Mammary epithelial cell (primary cell): ENCODE data around the gene NSG1.

Source experiments
- CTCF ChIP-seq, 2 donors: IDR thresholded peaks in 1 of 2; conservative IDR thresholded peaks in 1 of 2; 2 replicates each; pipeline ENCODE4 v1.5.1; 2011 to 2012; ENCODE audit warnings: inconsistent platforms in 2 of 2, low read length in 2 of 2, mild to moderate bottlenecking in 2 of 2, control low read depth in 1 of 2, low read depth in 1 of 2; ENCODE audit not compliant: insufficient read depth in 1 of 2; ENCODE audit errors: extremely low read depth in 1 of 2
- EZH2 ChIP-seq: IDR thresholded peaks from 2 replicates; pipeline ENCODE4 v1.6.1; 2012; ENCODE audit warnings: low read length, inconsistent platforms, borderline replicate concordance

GRCh38 chr4:4420421-4420820 lies 33.5 kb downstream of the NSG1 start:
- TF ChIP-seq CTCF (conservative IDR thresholded peaks at IDR 0.05 in 1 of 2, IDR thresholded peaks at IDR 0.05 in 1 of 2; ENCODE audit: extremely low read depth in 1 of 2, insufficient read depth in 1 of 2, low read depth in 1 of 2, low read length in 2 of 2): no peak
- no peak for TF ChIP-seq EZH2
